Retinal pigment epithelial cell (primary cell): ENCODE results near the gene SLC2A4RG.
A peak's percentile ranks its signal among the peaks of the same experiment; 100 is the strongest.

Experiments used
- DNase-seq: peaks from one replicate; pipeline ENCODE4 v3.0.0-alpha.2; 2010; ENCODE audit warnings: low read depth
- H3K4me3 ChIP-seq: 2 replicates; pipeline ENCODE4 v1.5.1; 2011; ENCODE audit warnings: mild to moderate bottlenecking, low read length, control low read depth, moderate library complexity
- CTCF ChIP-seq: conservative IDR thresholded peaks from 2 replicates; pipeline ENCODE4 v1.5.1; 2011; ENCODE audit warnings: low read depth, low read length, control low read depth, inconsistent platforms

Gene SLC2A4RG

DNA sequence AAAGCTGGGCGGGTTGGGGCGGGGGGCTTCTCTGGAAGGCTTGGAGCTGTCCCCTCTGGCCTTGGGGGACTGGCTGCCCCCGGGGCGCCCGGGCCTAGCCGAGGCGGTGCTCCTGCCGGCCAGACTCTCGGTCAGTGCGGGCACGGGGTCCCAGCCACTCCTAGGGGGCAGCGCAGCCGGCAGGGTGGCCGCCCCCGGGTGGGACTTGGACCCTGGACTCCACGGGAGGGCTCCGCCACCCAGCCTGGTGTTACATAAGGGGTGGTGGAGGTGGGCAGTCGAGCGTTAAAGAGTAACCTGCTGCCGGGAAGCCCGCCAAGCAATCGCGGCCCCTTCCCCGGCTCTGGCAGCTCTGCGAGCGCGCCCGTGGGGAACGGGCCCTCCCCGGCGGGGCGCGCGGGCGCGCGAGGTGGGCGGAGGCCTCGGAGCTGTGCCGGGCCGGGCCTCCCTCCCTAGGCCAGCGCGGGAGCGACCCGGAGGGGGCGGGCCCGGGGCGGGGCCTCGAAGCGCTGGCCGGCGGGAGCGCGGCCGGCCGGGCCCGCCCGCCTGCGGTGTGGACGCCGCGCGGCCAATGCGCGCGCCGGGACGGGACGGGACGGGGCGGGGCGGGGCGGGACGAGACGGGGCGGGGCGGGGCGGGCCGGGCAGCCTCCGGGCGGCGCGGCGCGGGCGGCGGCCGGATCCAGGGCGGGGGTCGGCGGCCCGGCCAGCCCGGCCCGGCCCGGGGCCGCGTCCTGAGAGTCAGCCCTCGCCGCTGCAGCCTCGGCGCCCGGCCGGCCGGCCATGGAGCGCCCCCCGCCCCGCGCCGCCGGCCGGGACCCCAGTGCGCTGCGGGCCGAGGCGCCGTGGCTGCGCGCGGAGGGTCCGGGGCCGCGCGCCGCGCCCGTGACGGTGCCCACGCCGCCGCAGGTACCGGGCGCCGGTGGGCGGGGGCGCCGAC, at the start of gene SLC2A4RG:
Gene SLC2A4RG (plus strand): TSS at position 647 of the 940 bp plus-strand sequence. CDS start 137 bp downstream, at position 784.
- H3K4me3 ChIP-seq: peak within 1 kb of the TSS; percentile 56
- DNase-seq: no peak
- no peak for TF ChIP-seq CTCF

DNA sequence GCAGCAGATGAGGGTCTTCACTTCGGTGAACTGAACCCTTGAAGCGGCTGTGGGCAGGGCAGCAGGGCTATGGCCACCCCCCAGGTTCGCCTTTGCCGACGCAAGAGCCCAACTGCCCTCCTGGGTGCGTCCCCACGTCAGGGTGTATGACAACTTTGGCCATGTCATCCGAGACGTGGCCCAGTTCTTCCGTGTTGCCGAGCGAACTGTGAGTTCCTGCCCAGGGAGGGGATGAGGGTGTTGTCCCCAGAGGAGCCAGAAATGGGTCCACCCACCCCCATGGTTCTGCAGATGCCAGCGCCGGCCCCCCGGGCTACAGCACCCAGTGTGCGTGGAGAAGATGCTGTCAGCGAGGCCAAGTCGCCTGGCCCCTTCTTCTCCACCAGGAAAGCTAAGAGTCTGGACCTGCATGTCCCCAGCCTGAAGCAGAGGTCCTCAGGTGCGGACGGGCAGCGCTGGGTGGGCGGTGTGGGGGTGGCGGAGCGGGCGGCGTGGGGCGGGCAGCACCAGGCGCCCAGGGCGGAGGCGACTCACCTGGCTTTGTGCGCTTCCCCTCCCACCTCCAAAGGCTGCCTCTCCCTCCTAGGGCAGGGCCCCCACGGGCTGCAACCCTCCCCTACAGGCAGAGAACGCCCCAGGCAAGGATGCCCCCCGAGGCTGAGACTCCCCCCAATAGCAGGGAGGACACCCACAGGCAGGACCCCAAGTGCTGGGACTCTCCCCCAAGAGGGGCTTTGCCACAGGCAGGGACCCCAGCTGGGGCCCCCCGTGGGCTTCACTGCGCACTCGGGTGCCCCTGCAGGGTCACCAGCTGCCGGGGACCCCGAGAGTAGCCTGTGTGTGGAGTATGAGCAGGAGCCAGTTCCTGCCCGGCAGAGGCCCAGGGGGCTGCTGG, 49.3 kb upstream of the SLC2A4RG start:
- no peak overlapping the region for H3K4me3 ChIP-seq
- no peak for TF ChIP-seq CTCF
- no peak for DNase-seq

DNA sequence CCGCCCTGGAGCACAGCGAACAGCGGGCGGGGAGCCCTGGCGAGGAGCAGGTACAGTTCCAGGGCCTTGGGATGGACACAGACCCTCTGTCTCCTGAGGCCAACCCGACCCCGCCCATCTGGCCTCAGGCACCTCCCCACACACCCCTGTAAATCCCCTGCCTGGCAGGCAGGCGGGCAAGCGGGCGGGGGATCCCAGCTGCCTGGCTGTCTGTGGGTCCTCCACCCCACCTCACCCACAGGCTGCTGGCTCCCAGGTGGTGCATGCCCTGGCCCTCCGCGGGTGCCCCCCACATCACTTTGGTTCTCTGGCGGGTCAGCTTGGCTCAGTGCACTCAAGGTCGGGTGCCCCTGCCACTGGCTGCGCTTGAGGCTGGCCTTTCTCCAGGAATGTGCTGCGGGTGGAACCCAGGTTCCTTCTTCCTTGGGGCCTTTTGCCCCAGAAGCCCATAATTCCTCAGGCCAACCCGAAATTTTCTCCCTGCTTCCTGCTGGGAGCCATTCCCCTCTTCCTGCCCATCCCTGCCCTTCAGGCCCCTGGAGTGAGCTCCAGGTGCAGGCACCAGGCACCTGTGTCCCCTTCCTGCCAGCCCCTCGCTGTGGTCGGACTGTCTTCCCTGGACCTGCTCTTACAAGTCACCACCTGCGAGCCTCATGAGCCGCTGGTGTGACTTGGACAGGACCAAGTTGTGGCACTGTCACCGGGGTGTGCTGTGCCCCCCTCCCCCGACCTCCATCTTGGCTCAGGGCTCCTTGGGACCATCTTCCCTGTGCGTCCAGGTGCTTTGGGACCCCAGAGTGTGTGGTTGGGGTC, 48.5 kb upstream of the SLC2A4RG start:
- TF ChIP-seq CTCF: no peak
- DNase-seq: no peak
- no peak overlapping the region for H3K4me3 ChIP-seq

- TF ChIP-seq CTCF: no peak
- no peak for DNase-seq
- no peak overlapping the region for H3K4me3 ChIP-seq
Measured at GRCh38 chr20:63691711-63692435, 47.7 kb upstream of the SLC2A4RG start.

DNA sequence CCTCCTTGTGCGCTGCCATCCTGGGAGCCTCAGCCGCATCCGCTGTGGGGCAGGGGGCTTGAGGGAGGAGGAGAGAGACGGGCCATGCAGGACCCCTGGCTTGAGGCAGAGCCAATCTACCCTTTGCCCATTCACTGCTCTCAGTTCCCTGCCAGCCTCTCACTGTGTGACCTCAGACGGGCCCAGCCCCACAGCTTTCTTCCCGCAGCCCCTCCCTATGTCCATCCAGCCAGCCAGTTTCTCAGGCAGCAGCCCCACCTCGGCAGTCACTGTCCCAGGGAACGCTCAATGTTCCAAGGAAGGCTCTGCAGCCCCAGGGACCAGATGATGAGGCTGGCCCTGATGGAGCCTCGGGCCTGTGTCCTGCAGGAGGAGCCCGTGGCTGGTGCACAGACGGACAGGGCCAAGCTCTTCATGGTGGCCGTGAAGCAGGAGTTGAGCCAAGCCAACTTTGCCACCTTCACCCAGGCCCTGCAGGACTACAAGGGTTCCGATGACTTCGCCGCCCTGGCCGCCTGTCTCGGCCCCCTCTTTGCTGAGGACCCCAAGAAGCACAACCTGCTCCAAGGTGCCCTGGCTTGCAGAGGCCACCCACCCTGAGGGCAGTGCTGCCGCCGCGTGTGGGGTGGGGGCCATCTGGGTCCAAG, 47.0 kb upstream of the SLC2A4RG start:
- no peak for TF ChIP-seq CTCF
- DNase-seq: no peak
- no peak overlapping the region for H3K4me3 ChIP-seq
